PC-9 (cell line): ENCODE results near the gene RAB30. TPM values are rescaled to one million over a fixed set of nuclear protein-coding genes. Genes with fewer than 3 reads are reported as not detected.

Source experiments
- BruUV-seq: library from RNA; stranded (reverse); fragments of 400-500 nt; replicated peaks from 2 replicates; lab custom pipeline; 2021; lab: Mats Ljungman, UMichigan
- CTCF ChIA-PET: fragments of 300-600 bp; sonication (Branson Sonifier 250); formaldehyde crosslinking; loops from one replicate; lab custom pipeline; 2022; ENCODE audit warnings: antibody characterized with exemption; lab: Charles Lee
- POLR2A ChIA-PET: fragments of 300-600 bp; sonication (Branson Sonifier 250); formaldehyde crosslinking; loops from one replicate; lab custom pipeline; 2022; ENCODE audit warnings: antibody characterized with exemption; ENCODE audit not compliant: unreplicated experiment; lab: Charles Lee
- DNase-seq, 2 experiments: peaks; one replicate each; pipeline versions ENCODE4 v3.0.0 to v3.0.0-alpha.2; 2015 to 2022; ENCODE audit warnings: mixed read lengths in 1 of 2
- H2AFZ ChIP-seq: fragments of 200-600 bp; sonication (generic); 2 replicates; pipeline ENCODE4 v1.8.1; 2017; ENCODE audit warnings: antibody characterized with exemption
- H3F3A ChIP-seq: fragments of 200-600 bp; sonication (generic); 2 replicates; pipeline ENCODE4 v1.8.1; 2017; ENCODE audit warnings: antibody characterized with exemption, mild to moderate bottlenecking, low read depth; ENCODE audit not compliant: insufficient read depth
- H3K27ac ChIP-seq: fragments of 200-600 bp; sonication (generic); 2 replicates; pipeline ENCODE4 v1.6.1; 2016; ENCODE audit warnings: mixed run types
- H3K27me3 ChIP-seq: fragments of 200-600 bp; sonication (generic); 2 replicates; pipeline ENCODE4 v1.6.1; 2016; ENCODE audit warnings: low read depth, mixed run types; ENCODE audit not compliant: insufficient read depth
- H3K36me3 ChIP-seq: fragments of 200-600 bp; sonication (generic); 2 replicates; pipeline ENCODE4 v1.6.1; 2016; ENCODE audit warnings: low read depth, mixed run types
- H3K4me1 ChIP-seq: fragments of 200-600 bp; sonication (generic); replicated peaks from 2 replicates; pipeline ENCODE4 v1.6.1; 2016; ENCODE audit warnings: mixed run types; ENCODE audit not compliant: insufficient read depth
- H3K4me2 ChIP-seq: fragments of 200-600 bp; sonication (generic); 2 replicates; pipeline ENCODE4 v1.6.1; 2017; ENCODE audit warnings: mixed run types
- H3K4me3 ChIP-seq: fragments of 200-600 bp; sonication (generic); 2 replicates; pipeline ENCODE4 v1.6.1; 2016; ENCODE audit warnings: mixed run types
- H3K79me2 ChIP-seq: fragments of 200-600 bp; sonication (generic); 2 replicates; pipeline ENCODE4 v1.6.1; 2017; ENCODE audit warnings: low read depth, mixed run types
- H3K9me2 ChIP-seq: fragments of 200-600 bp; sonication (generic); 2 replicates; pipeline ENCODE4 v1.8.1; 2017; ENCODE audit warnings: mild to moderate bottlenecking; ENCODE audit not compliant: insufficient read depth
- H3K9me3 ChIP-seq: fragments of 200-600 bp; sonication (generic); 2 replicates; pipeline ENCODE4 v1.8.1; 2016; ENCODE audit warnings: low read depth; ENCODE audit not compliant: insufficient read depth
- H4K20me1 ChIP-seq: fragments of 200-600 bp; sonication (generic); 2 replicates; pipeline ENCODE4 v1.8.1; 2017; ENCODE audit not compliant: insufficient read depth
- EZH2 ChIP-seq: fragments of 200-600 bp; sonication (generic); IDR thresholded peaks from 2 replicates; pipeline ENCODE4 v1.8.0; 2017; ENCODE audit warnings: antibody characterized with exemption, low read depth
- intact Hi-C: fragments of 100-400 bp; cut with micrococcal nuclease; formaldehyde crosslinking; loops from one replicate; pipeline ENCODE4 v1.10.0; 2022; ENCODE audit not compliant: unreplicated experiment
- total RNA-seq: library from RNA; stranded (reverse); gene quantifications from 2 replicates; pipeline ENCODE4 v1.2.3, GENCODE V29; 2021
- TF ChIP-seq, protein P1 (sequence below): fragments of 200-600 bp; sonication (generic); conservative IDR thresholded peaks from 2 replicates; pipeline ENCODE4 v1.6.1; 2017; ENCODE audit warnings: mixed run types, antibody characterized with exemption, mild to moderate bottlenecking, moderate library complexity

Gene RAB30
- total RNA-seq, 1 experiment from 2014 or later, result 3.6 TPM

DNA sequence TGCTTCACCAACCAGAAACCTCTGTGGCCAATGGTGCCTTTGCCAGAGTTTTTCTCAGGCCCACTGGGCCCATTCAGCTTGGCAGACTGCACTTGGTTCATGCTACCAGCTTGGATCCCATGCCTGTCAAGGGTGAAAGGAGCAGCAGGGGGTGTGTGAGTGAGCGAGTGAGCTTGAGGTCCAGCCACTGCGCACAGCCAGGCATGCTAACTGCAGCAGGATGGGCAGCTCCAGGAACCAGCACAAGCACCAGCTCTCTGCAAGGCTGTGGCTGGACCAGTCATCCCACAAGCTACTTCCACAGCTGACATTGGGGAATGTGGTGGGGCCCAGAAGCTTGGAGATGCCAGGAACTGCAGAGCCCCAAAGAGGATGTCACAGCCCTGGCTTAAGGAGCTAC lies 129.3 kb downstream of the RAB30 start:
- Histone ChIP-seq H3K79me2 (no peaks in the 10 kb centered on the region), H4K20me1 (no peaks in the 10 kb centered on the region), H3K36me3 (no peaks in the 10 kb centered on the region), H3F3A (no peaks in the 10 kb centered on the region), H3K9me2 (no peaks in the 10 kb centered on the region), H3K27me3 (no peaks in the 10 kb centered on the region), H3K9me3 (no peaks in the 10 kb centered on the region), H3K4me2 (no peak overlapping the region), H3K4me1 (no peaks in the 10 kb centered on the region), H3K27ac (no peak overlapping the region), H2AFZ (no peak overlapping the region), H3K4me3 (no peak overlapping the region)
- ChIA-PET POLR2A (no interaction called here), CTCF (interaction anchor here (0.5 kb wide), 1 partner anchor 202 kb away, joined by 9 read pairs; no protein-coding TSS in a partner anchor)
- intact Hi-C loops, result no loop called here
- no peak for TF ChIP-seq EZH2
- TF ChIP-seq, protein P1, sequence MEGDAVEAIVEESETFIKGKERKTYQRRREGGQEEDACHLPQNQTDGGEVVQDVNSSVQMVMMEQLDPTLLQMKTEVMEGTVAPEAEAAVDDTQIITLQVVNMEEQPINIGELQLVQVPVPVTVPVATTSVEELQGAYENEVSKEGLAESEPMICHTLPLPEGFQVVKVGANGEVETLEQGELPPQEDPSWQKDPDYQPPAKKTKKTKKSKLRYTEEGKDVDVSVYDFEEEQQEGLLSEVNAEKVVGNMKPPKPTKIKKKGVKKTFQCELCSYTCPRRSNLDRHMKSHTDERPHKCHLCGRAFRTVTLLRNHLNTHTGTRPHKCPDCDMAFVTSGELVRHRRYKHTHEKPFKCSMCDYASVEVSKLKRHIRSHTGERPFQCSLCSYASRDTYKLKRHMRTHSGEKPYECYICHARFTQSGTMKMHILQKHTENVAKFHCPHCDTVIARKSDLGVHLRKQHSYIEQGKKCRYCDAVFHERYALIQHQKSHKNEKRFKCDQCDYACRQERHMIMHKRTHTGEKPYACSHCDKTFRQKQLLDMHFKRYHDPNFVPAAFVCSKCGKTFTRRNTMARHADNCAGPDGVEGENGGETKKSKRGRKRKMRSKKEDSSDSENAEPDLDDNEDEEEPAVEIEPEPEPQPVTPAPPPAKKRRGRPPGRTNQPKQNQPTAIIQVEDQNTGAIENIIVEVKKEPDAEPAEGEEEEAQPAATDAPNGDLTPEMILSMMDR, result no peak
- BruUV-seq, result no TSS peak
- no peak for DNase-seq

GRCh38 chr11:82939456-82939855 lies 132.2 kb downstream of the RAB30 start:
- no peak overlapping the region for H3K4me3 ChIP-seq
- intact Hi-C loops, result no loop called here
- H3K36me3 ChIP-seq, result no peaks in the 10 kb centered on the region
- no TSS peak for BruUV-seq
- no peaks in the 10 kb centered on the region for H3K27me3 ChIP-seq
- no peak for DNase-seq
- no peaks in the 10 kb centered on the region for H3K4me1 ChIP-seq
- no peak overlapping the region for H2AFZ ChIP-seq
- H3F3A ChIP-seq, result no peaks in the 10 kb centered on the region
- no peaks in the 10 kb centered on the region for H4K20me1 ChIP-seq
- no peaks in the 10 kb centered on the region for H3K79me2 ChIP-seq
- POLR2A ChIA-PET, result no interaction called here
- no peaks in the 10 kb centered on the region for H3K9me3 ChIP-seq
- CTCF ChIA-PET, result no interaction called here
- no peak overlapping the region for H3K4me2 ChIP-seq
- no peak overlapping the region for H3K27ac ChIP-seq
- no peaks in the 10 kb centered on the region for H3K9me2 ChIP-seq
- TF ChIP-seq, protein P1, result no peak
- TF ChIP-seq EZH2, result no peak

DNA sequence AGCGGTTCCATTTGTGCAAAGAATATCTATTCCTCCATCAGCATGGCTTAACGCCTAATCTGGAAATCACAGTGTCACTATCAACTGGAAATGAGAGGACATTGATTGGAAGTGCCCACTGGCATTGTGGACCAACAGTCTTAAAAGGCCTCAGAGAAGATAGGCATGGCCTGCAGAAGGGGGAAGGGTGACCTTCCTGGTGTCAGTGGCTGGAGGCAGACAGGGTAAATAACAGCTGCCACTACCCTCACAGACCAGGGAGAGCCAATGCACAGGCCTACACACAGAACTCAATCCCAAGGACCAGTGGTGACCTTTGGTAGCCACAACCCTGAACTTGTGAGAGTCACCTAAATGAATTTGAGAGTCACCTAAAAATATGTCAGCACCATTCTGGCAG lies 134.1 kb downstream of the RAB30 start:
- H3K4me3 ChIP-seq, result no peak overlapping the region
- no peak for DNase-seq
- ChIA-PET CTCF (no interaction called here), POLR2A (no interaction called here)
- H4K20me1 ChIP-seq, result no peaks in the 10 kb centered on the region
- H3K4me1 ChIP-seq, result no peaks in the 10 kb centered on the region
- H3F3A ChIP-seq, result no peaks in the 10 kb centered on the region
- H2AFZ ChIP-seq, result no peak overlapping the region
- no peaks in the 10 kb centered on the region for H3K9me3 ChIP-seq
- intact Hi-C loops, result no loop called here
- BruUV-seq, result no TSS peak
- no peaks in the 10 kb centered on the region for H3K79me2 ChIP-seq
- H3K9me2 ChIP-seq, result no peaks in the 10 kb centered on the region
- H3K36me3 ChIP-seq, result no peaks in the 10 kb centered on the region
- H3K27ac ChIP-seq, result no peak overlapping the region
- no peak overlapping the region for H3K4me2 ChIP-seq
- TF ChIP-seq, protein P1, result no peak
- no peak for TF ChIP-seq EZH2
- H3K27me3 ChIP-seq, result no peaks in the 10 kb centered on the region
